HG02571 (cell line): ENCODE data around the gene NME7.
A peak's percentile ranks its signal among the peaks of the same experiment; 100 is the strongest.

ENCODE experiments used
- ATAC-seq: cut with Tn5 transposase; IDR thresholded peaks from one replicate; pipeline ENCODE4 v1.9.1; 2021; ENCODE audit warnings: mild to moderate bottlenecking, moderate library complexity; ENCODE audit not compliant: unreplicated experiment

NME7 gene

GRCh38 chr1:169163059-169163458 lies 204.5 kb downstream of the NME7 start:
- peak; percentile 62 for ATAC-seq

- peak; percentile 57 for ATAC-seq
Observed at GRCh38 chr1:169161496-169162194, 206.0 kb downstream of the NME7 start.

GRCh38 chr1:169160845-169161495 lies 206.6 kb downstream of the NME7 start:
- no peak for ATAC-seq

GRCh38 chr1:169156580-169156979 lies 211.0 kb downstream of the NME7 start:
- no peak for ATAC-seq

GRCh38 chr1:169155675-169156074 lies 211.9 kb downstream of the NME7 start:
- ATAC-seq = no peak

GRCh38 chr1:169151338-169151837 lies 216.2 kb downstream of the NME7 start:
- no peak for ATAC-seq

GRCh38 chr1:169150641-169151337 lies 216.8 kb downstream of the NME7 start:
- ATAC-seq = no peak

- no peak for ATAC-seq
Observed at GRCh38 chr1:169149555-169150286, 217.9 kb downstream of the NME7 start.

GRCh38 chr1:169148472-169149252 lies 218.9 kb downstream of the NME7 start:
- ATAC-seq = peak; percentile 69

- ATAC-seq = no peak
Observed at GRCh38 chr1:169146576-169147214, 220.9 kb downstream of the NME7 start.

- ATAC-seq = no peak
Observed at GRCh38 chr1:169144941-169145626, 222.5 kb downstream of the NME7 start.

GRCh38 chr1:169143984-169144383 lies 223.6 kb downstream of the NME7 start:
- no peak for ATAC-seq

GRCh38 chr1:169143346-169143745 lies 224.3 kb downstream of the NME7 start:
- no peak for ATAC-seq

GRCh38 chr1:169142129-169142528 lies 225.5 kb downstream of the NME7 start:
- ATAC-seq = no peak

GRCh38 chr1:169141356-169141755 lies 226.2 kb downstream of the NME7 start:
- no peak for ATAC-seq

- peak; percentile 91 for ATAC-seq
Observed at GRCh38 chr1:169138866-169139670, 228.5 kb downstream of the NME7 start.

GRCh38 chr1:169137357-169137756 lies 230.2 kb downstream of the NME7 start:
- no peak for ATAC-seq

- no peak for ATAC-seq
Observed at GRCh38 chr1:169133801-169134502, 233.6 kb downstream of the NME7 start.
